Stimulated activated CD8-positive, alpha-beta memory T cell treated with anti-CD3 and anti-CD28 coated beads, Interleukin-7, amount 100 ng/mL, for 48 hours (primary cell): ENCODE results near the gene SRL.
A peak's percentile ranks its signal among the peaks of the same experiment; 100 is the strongest.

Source experiments
- DNase-seq, 2 donors: peaks; one replicate each; pipeline ENCODE4 v3.0.0-alpha.2; 2020; ENCODE audit warnings: low read depth in 1 of 2; ENCODE audit errors: extremely low read depth in 1 of 2

SRL gene

DNA sequence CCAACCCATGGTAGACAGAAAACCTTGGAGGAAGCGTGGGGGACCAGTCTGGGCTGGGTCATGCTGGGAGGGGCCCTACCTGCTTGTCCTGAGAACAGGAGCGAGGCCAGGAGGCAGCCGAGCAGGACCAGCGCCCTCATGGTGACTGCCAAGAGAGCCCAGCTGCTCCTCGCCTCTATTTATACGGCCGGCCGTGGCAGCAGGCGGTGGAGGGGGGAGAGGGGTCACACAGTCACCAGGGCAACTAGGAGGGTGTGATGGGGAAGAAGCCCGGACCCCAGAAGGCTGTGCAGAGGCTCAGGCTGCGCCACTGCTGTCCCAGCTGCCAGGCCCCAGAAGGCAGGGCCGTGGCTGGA, at the start of gene SRL:
Gene SRL, minus strand, starts transcription at position 153 of the 356 bp plus-strand sequence. Its CDS starts 13 bp downstream, at position 140.
- DNase-seq: no peak

- DNase-seq: no peak
These were observed 48.5 kb upstream of the SRL start for GRCh38 chr16:4290236-4290830.

DNA sequence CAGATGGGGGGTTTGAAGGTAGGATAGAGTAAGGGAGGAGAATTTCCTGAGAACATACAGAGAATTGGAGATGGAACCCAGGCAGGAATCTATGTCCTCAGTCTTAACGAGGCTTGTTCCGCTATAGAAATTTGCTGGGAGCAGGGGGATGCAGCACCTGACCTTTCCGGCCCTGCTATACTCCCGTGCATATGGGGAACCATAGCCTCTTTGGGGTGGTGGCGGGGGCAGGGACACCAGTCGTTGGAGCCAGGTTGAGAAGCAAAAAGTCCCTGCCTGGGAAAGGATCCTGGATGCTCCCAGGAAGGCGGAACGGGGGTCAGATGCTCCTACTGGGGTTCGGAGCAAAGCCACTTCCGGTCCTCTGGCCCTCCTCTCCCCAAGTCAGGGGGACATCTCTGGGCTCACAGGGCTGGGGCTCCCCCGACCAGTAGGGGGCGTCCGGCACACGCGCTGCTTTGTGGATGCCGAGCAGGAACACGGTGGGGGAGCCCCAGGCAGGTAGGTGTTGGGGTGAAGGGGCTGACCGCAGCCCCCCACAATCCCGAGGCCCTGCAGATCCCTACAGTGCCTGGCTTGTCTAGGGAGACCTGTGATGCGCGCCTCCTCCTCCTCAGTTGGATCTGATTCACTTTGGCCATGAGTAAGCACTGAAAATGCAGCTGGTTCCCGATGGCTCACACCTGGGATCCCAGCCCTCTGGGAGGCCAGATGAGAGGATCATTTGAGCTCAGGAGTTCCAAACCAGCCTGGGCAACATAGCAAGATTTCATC, 46.5 kb upstream of the SRL start:
- peak; percentile 53 to 60 for DNase-seq

DNA sequence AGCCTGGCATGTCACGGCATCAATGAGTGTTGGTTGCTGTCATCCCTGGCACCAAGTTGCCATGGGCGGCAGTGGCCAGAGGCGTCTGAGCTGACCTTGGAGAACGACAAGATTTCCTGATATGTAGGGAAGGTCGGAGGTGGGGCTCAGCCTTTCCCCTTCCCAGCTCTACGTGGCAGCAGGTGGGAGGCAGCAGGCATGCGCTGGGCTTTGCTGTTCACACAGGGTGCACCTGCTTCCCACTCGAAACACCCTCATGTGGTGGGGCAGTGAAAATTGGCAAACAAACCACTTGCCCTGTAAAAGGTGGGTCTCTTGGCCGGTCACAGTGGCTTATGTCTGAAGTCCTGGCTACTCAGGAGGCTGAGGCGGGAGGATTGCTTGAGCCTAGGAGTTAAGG, 43.3 kb upstream of the SRL start:
- no peak for DNase-seq

DNA sequence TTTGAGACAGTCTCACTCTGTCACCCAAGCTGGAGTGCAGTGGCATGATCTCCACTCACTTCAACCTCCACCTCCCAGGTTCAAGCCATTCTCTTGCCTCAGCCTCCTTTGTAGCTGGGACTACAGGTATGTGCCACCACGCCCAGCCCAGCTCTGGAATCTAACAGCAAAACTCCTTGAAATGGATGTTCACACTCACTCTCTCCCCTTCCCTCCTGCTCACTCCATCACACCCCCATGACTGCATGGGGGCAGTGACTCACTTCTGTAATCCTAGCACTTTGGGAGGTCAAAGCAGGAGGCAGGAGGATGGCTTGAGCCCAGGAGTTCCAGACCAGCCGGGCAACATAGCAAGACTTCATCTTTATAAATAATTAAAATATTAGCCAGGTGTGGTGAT, 42.1 kb upstream of the SRL start:
- no peak for DNase-seq

GRCh38 chr16:4283441-4283840, 41.6 kb upstream of the SRL start:
- DNase-seq: no peak

- no peak for DNase-seq
These were observed 38.7 kb upstream of the SRL start for GRCh38 chr16:4280625-4281024.

GRCh38 chr16:4277987-4278513, 36.2 kb upstream of the SRL start:
- DNase-seq: no peak

DNA sequence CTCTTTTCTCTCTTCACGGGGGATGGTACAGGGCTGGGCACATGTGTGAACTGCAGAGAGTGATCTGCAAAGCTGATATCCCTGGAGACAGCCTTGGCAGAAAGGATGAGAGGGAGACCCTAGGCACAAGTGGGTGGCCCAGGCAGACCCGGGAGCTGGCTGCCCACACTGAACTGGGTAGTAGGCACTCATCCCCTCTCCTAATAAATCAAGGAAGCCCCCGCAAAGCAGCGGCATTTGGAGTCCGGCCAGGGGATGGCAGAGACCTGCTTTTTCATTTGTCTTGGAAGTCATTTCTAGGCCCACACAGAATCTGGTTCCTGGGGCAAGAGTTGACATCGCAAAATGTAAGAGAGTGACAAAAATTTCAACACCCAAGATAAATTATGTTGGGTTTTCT, 34.0 kb upstream of the SRL start:
- no peak for DNase-seq

DNA sequence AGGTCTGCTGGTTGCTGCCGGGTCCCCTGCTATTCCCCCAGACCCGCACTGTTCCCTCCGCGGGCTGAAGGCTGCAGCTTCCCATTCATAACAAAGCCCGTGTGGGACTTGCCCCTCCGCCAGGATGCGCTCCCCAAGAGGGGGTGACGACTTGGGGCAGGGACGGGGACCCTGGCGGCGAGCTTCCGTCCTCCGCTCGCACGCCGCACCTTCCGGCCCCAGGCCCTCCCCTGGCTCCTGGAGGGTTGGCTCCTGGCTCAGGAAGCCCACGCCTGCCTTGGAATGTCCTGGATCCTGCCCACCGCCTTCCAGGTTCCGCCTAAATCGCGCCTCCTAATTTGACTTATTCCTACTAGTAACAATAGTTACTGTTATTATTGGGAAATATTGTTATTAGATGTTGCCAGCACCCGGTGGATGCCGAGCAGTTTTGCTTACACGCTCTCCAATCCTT, 32.0 kb upstream of the SRL start:
- peak in 1 of 2 donors; percentile 32 for DNase-seq

DNA sequence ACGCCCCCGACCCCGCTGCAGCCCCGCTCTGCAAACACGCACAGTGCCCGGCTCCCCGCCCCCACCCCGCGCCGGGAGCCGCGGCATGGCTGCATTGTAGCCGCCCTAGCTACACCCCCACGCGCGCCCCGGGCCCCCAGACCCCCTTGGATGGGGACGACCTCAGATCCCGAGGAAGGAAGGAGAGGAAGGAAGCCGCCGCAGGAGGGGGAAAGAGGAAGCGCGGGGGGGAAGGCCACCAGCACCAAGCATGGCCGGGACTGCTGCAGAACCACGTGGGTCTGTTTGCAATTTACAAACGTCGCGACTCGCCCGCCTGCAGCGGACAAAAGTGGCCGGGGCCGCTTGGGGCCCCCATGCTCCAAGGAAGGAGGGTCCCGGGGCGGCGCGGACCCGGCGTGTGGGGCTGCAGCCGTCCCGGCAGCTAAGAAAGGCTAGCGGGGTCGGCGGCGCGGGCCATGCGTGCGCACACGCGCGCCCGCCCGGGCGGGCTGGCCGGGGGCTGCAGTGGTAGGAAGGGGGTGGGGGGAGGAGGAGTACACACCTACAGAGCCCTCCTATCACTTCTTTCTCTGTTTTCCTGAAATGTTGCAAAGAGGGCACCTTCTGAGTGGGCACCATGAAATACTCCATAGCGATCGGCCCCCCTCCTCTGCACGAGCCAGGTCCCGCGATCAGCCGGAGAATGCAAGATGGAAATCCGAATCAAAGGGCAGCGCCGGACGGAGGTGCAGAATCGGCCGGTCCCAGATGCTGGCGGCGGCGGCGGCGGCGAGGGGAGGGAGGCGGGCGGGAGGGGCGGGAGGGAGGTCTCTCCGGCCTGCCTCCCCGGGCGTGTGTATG, 30.5 kb upstream of the SRL start:
- no peak for DNase-seq

DNA sequence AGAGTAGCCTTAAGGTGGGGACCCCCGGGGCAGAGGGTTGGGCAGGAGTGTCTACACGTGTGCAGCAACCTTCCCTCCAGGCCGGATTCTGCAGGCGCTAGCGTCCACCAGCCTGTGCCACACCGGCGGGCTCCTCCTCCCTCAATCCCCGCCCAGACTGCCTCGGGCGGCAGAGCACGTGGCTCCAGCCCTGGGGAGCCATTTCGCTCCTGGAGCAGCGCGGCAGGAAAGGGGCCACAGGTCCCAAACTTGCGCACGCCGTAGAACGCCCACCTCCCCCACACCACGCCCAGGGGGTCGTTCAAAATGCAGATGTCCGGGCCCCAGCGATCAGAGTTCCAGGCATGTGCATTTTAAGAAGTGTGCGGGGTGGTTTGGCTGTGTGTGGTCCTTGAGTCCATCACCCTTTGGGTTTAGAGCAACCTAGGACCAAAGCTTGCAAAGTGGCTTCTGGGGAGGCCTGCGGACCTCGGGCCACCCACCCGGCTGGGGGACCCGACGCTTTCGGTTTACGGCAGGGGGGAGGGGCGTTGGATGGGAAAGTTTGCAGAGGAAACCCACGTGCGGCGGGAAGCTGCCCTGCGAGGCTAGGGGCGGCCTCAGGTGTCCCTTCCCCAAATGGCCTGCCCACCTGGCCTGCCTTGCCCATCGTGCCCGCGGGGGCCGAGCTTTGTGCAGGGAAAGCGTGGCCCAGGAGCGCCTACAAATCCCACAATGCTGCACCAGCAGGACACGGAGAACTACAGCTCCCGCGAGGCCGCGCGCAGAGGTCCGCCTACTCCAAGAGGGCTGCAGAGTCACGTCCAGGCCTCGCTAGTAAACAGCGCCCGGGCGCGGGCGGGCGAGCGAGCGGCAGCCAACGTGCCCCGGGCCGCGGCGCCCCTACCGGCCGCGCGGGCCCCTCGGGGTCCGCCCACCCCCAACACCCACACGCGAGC, 29.6 kb upstream of the SRL start:
- DNase-seq: peak; percentile 79 to 90

DNA sequence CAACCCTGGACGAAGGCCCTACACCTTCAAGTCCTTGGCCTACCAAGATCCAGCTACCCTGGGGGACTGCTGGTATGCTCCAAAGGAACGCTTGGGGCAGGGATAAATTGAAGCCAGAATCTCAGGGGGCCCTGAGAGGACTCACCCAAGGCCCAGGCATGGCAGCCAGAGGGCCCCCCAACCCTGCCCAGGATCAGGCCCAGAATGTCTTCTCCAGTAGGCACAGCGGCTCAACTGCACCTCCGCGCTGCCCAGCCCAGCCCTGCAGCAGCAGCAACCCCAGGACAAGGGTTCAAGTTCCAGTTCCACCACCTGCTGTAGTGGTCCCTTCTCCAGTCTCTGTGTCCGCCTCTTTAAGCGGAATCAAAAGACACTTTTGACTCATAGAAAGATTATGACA, 28.7 kb upstream of the SRL start:
- no peak for DNase-seq

- no peak for DNase-seq
These were observed 28.2 kb upstream of the SRL start for GRCh38 chr16:4270091-4270490.

DNA sequence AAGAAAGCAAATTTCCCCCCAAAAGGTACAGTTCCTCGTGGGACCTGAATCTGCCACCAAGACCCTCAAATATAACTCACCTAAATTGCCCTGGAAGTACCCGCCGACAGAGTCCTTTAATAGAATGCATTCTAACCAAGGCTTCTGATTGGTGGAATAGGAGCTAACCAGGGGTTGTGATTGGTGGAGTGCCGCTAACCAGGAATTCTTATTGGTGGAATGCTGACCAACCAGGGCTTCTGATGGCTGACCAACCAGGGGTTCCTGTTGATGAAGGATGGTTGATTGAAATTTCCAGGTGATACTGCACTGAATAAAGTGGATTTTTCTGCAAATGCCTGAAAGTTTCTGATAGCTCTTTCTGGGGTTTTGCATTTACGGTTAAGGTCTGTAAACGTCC, 24.5 kb upstream of the SRL start:
- DNase-seq: no peak

DNA sequence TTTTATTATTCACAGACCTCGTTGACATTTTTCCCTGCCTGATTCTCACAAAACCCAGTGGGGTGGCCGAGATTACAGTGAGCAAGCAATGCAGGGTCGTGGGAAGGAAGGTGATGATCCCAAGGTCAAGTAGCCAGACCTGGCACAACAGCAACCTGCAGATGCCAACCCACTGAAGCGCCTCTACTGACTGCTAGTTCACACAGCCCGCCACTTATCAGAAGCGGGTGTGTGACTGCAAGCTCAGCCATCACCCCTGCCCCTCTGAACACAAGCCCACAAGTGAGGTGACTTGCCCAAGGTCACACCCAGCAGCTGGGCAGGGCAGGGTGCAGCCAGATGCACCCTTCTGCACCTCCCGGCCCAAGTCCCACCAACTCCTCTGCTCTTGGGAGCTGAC, 23.8 kb upstream of the SRL start:
- DNase-seq: no peak

DNA sequence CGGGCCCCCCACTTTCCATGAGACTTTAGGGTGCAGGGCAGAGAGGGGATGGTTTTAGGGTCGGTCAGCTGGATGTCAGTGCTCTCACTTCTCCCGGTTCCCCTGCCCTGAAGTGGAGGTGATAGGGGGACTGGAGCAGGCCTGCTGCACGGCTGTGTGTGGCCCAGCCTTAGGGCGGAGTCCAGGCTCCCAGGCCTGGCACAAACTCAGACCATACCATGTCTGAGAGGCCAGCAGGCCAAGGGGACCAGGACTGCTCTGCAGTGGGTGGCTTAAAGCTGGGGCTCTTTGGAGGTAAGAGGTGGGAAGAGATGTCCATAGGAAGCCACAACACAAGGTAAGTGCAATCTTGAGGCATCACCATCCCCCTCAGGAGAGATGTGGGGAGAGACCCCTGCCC, 22.7 kb upstream of the SRL start:
- DNase-seq: no peak

DNA sequence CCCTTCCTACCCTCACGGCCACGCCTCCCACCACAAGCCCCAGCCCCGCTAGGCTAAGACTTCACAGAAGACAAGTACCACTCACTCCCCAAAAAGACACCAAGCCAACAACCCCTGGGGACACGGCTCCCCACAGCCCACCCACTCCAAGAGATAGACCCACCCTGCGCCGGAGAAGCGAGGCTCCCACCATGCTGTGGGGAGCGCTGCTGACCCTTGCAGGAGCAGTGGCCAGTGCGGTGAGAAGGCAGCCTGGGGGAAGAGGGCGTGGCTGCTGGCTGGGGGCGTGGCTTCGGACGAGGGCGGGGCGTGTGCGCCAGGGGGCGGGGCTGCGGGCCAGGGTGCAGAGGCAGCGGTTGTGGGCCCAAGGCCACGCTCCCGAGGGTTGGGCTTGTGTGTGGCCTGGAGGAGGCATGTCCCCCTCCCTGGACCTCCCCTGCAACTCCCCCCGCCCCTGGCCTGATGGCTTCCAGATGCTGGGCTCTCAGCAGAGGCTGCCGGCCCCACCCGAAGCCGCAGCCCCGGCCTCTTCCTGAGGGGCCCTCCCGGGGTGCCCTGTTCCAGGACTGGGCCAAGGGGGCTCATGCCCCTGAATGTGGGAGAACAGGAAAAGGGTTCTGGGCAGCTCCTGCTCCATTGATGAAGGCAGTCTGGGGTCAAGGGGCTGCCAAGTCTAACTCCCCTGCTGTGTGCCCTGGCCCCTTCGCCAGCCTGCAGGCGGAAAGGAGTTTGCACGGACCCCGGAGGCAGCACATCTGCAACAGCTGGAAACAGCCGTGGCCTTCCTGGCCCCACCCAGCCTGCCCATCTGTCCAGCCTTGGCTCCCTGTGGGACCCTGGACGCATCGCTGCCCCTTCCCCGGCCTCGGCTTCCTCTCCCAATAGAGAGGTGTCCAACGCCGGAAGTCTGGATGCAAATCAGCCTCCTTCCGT, 21.9 kb upstream of the SRL start:
- no peak for DNase-seq

- DNase-seq: no peak
These were observed 20.5 kb upstream of the SRL start for GRCh38 chr16:4262303-4262835.
